ENCODE results near the gene OGDH.

GRCh38 chr7:44566680-44567079, 39.7 kb upstream of the OGDH start:
- TF ChIP-seq CTCF (IDR thresholded peaks at IDR 0.05) = no peak
- TF ChIP-seq POLR2A (IDR thresholded peaks at IDR 0.05) = no peak
- TF ChIP-seq POLR2AphosphoS5 (IDR thresholded peaks at IDR 0.05) = no peak

Data from breast epithelium (tissue), 3 donors.